H1 (cell line): Measurements from ENCODE around the gene RGS8. TPM values are rescaled to one million over a fixed set of nuclear protein-coding genes. Genes with fewer than 3 reads are reported as not detected.
A peak's percentile ranks its signal among the peaks of the same experiment; 100 is the strongest.

Experiments used
- ASH2L ChIP-seq: fragments of 200-600, 300-600 bp; sonication (generic); IDR thresholded peaks from one replicate; pipeline ENCODE4 v1.7.1; 2017; ENCODE audit warnings: low read length
- BACH1 ChIP-seq: IDR thresholded peaks from 2 replicates; pipeline ENCODE4 v1.6.1; 2012; ENCODE audit warnings: low read length, improper control_type of control experiment
- E2F6 ChIP-seq: IDR thresholded peaks from 2 replicates; pipeline ENCODE4 v1.6.1; 2012; ENCODE audit warnings: inconsistent platforms
- EGR1 ChIP-seq: IDR thresholded peaks from 2 replicates; pipeline ENCODE4 v1.6.1; 2011; ENCODE audit warnings: low read depth, low read length, borderline replicate concordance
- GTF2F1 ChIP-seq: IDR thresholded peaks from 2 replicates; pipeline ENCODE4 v1.6.1; 2012; ENCODE audit warnings: low read depth, low read length, improper control_type of control experiment, borderline replicate concordance
- HDAC2 ChIP-seq, 2 experiments: fragments of 300-600 bp in 1 of 2; sonication (generic) in 1 of 2; IDR thresholded peaks; 2 replicates each; pipeline ENCODE4 v1.6.1; 2011 to 2012; ENCODE audit warnings: low read depth in 2 of 2, low read length in 2 of 2, mild to moderate bottlenecking in 2 of 2, moderate library complexity in 2 of 2, borderline replicate concordance in 1 of 2, inconsistent platforms in 1 of 2
- KDM4A ChIP-seq: IDR thresholded peaks from one replicate; pipeline ENCODE4 v1.7.1; 2012; ENCODE audit warnings: low read depth, mild to moderate bottlenecking, moderate library complexity, low read length, inconsistent platforms; ENCODE audit not compliant: severe bottlenecking
- NANOG ChIP-seq: IDR thresholded peaks from 2 replicates; pipeline ENCODE4 v1.6.1; 2011; ENCODE audit warnings: low read length, low read depth, mild to moderate bottlenecking, inconsistent platforms; ENCODE audit not compliant: insufficient read depth, poor library complexity, severe bottlenecking
- RAD21 ChIP-seq, 2 experiments: IDR thresholded peaks in 1 of 2; conservative IDR thresholded peaks in 1 of 2; 2 replicates each; pipeline ENCODE4 v1.6.1; 2011; ENCODE audit warnings: low read depth in 2 of 2, low read length in 2 of 2, improper control_type of control experiment in 1 of 2, inconsistent platforms in 1 of 2, mild to moderate bottlenecking in 1 of 2, moderate library complexity in 1 of 2
- RBBP5 ChIP-seq: IDR thresholded peaks from 2 replicates; pipeline ENCODE4 v1.7.1; 2012; ENCODE audit warnings: low read depth, mild to moderate bottlenecking, inconsistent platforms, low read length, moderate library complexity, borderline replicate concordance
- RNF2 ChIP-seq: fragments of 200-900, 300-1000 bp; sonication (generic); IDR thresholded peaks from 2 replicates; pipeline ENCODE4 v1.7.1; 2016; ENCODE audit warnings: borderline replicate concordance, low read depth, mild to moderate bottlenecking, antibody characterized with exemption, low read length; ENCODE audit not compliant: poor library complexity, severe bottlenecking; ENCODE audit errors: missing control alignments
- SP2 ChIP-seq: IDR thresholded peaks from 2 replicates; pipeline ENCODE4 v1.6.1; 2012; ENCODE audit warnings: mild to moderate bottlenecking, low read length, inconsistent platforms
- TAF7 ChIP-seq: optimal IDR thresholded peaks from 2 replicates; pipeline ENCODE3; 2011; ENCODE audit warnings: low read depth, mild to moderate bottlenecking, inconsistent platforms, low read length, moderate library complexity, borderline replicate concordance
- TCF12 ChIP-seq: IDR thresholded peaks from 2 replicates; pipeline ENCODE4 v1.6.1; 2011; ENCODE audit warnings: low read depth, mild to moderate bottlenecking, low read length
- polyA plus RNA-seq, 7 experiments: library from polyadenylated mRNA; depleted of rRNA in 3 of 7; stranded (reverse) in 5 of 7; unstranded in 2 of 7; fragments of >200 nt in 5 of 7; fragments of 200-250 nt in 2 of 7; gene quantifications; 1 replicate in 5 of 7; 2 replicates in 1 of 7; 4 replicates in 1 of 7; pipeline versions ENCODE4 v1.2.1 to v1.2.3, GENCODE V29; 2011 to 2013; ENCODE audit warnings: missing spikeins in 2 of 7, mixed read lengths in 2 of 7
- total RNA-seq: library from RNA; stranded (reverse); fragmentation: NEBNext Ultra II Directional; extraction: Animal tissue kit (Norgen Biotek cat#: 25700); gene quantifications from 2 replicates; pipeline ENCODE4 v1.2.1, GENCODE V29; 2021
- TF ChIP-seq, protein P1 (sequence below): IDR thresholded peaks from 2 replicates; pipeline ENCODE4 v1.6.1; 2012; ENCODE audit warnings: inconsistent platforms

RGS8 gene
- total and polyA plus RNA-seq, 2 of the 8 experiments (the other 6 are each of a cell fraction or from before 2014, with no cell fraction given): 0.13 to 0.23 TPM

GRCh38 chr1:182699393-182700350 is 15.3 kb upstream of the RGS8 start (continued):
- TF ChIP-seq RBBP5 (peak; percentile 51; the same call in 1 of the 2 replicates), GTF2F1 (no peak), HDAC2 (IDR thresholded peaks at IDR 0.05; ENCODE audit: borderline replicate concordance in 1 of 2, low read depth in 2 of 2, low read length in 2 of 2) (0 out of 4 replicates have a peak, but pooled peaks of 1 of the 2 experiments have one; percentile 35), BACH1 (no peak), RNF2 (no peak), TCF12 (0 out of 2 replicates have a peak, but pooled peaks have one; percentile 23), E2F6 (peak; percentile 38; the same call in 1 of the 2 replicates), NANOG (no peak), SP2 (no peak), KDM4A (peak; percentile 13), EGR1 (no peak), TAF7 (peak; percentile 60), RAD21 (IDR thresholded peaks at IDR 0.05 in 1 of 2, conservative IDR thresholded peaks at IDR 0.05 in 1 of 2; ENCODE audit: low read depth in 2 of 2, low read length in 2 of 2) (peak in 1 of 2 experiments; percentile 38; a peak in 2 of 4 replicates), ASH2L (peak; percentile 81)
- TF ChIP-seq, protein P1, sequence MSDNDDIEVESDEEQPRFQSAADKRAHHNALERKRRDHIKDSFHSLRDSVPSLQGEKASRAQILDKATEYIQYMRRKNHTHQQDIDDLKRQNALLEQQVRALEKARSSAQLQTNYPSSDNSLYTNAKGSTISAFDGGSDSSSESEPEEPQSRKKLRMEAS: peak; percentile 42
